Kidney (tissue), 14 donors: ENCODE data around the gene NLGN3. TPM values are rescaled to one million over a fixed set of nuclear protein-coding genes. Genes with fewer than 3 reads are reported as not detected.
A peak's percentile ranks its signal among the peaks of the same experiment; 100 is the strongest.

Source experiments
- DNase-seq, 5 donors: peaks; one replicate each; pipeline ENCODE4 v3.0.0-alpha.2; 2013 to 2020
- FAIRE-seq: peaks from 2 replicates; lab custom pipeline; 2012; peaks lifted over from hg19 to GRCh38; lab: Jason Lieb, UNC
- H3K27ac ChIP-seq, 2 donors: one replicate each; pipeline ENCODE4 v1.7.0; 2013; ENCODE audit warnings: low read depth in 2 of 2, low read length in 2 of 2, inconsistent platforms in 1 of 2
- H3K27me3 ChIP-seq: one replicate; pipeline ENCODE4 v1.7.1; 2013; ENCODE audit warnings: low read length, inconsistent platforms; ENCODE audit not compliant: control insufficient read depth, insufficient read depth
- H3K36me3 ChIP-seq, 3 donors: one replicate each; pipeline versions ENCODE4 v1.7.0 to v1.7.1; 2013; ENCODE audit warnings: low read length in 3 of 3, control low read depth in 1 of 3, inconsistent platforms in 1 of 3; ENCODE audit not compliant: insufficient read depth in 3 of 3, control insufficient read depth in 2 of 3
- H3K4me1 ChIP-seq, 3 donors: one replicate each; pipeline versions ENCODE4 v1.7.0 to v1.7.1; 2013; ENCODE audit warnings: low read length in 3 of 3, inconsistent platforms in 1 of 3, low read depth in 1 of 3; ENCODE audit not compliant: control insufficient read depth in 2 of 3, insufficient read depth in 2 of 3
- H3K4me3 ChIP-seq, 3 donors: one replicate each; pipeline versions ENCODE4 v1.7.0 to v1.8.1; 2013; ENCODE audit warnings: low read length in 3 of 3, control low read depth in 1 of 3, inconsistent platforms in 1 of 3
- H3K9ac ChIP-seq, 3 donors: one replicate each; pipeline versions ENCODE4 v1.7.0 to v1.7.1; 2013; ENCODE audit warnings: low read length in 3 of 3, control low read depth in 1 of 3, inconsistent platforms in 1 of 3
- H3K9me3 ChIP-seq, 3 donors: one replicate each; pipeline versions ENCODE4 v1.7.0 to v1.7.1; 2013; ENCODE audit warnings: low read length in 3 of 3, control low read depth in 1 of 3, inconsistent platforms in 1 of 3; ENCODE audit not compliant: control insufficient read depth in 2 of 3, insufficient read depth in 1 of 3
- intact Hi-C: fragments of 100-400 bp; cut with DNase I; formaldehyde crosslinking; loops from one replicate; pipeline ENCODE4 v1.11.1; 2022
- polyA plus RNA-seq: library from polyadenylated mRNA; stranded (reverse); fragments of 350-450 nt; fragmentation: Illumina TruSeq; extraction: RNeasy Lipid Tissue Mini Kit (QIAGEN cat#74804); gene quantifications from one replicate; pipeline ENCODE4 v1.2.3, GENCODE V29; 2014; ENCODE audit warnings: low read depth, low replicate concordance; ENCODE audit not compliant: insufficient read depth
- total RNA-seq: library from RNA; stranded (reverse); fragmentation: NEBNext Ultra II Directional; extraction: Animal tissue kit (Norgen Biotek cat#: 25700); gene quantifications from one replicate; pipeline ENCODE4 v1.2.1, GENCODE V29; 2021
- TF ChIP-seq, protein P1 (sequence below): IDR thresholded peaks from 3 replicates; pipeline ENCODE4 v1.5.1; 2012; ENCODE audit warnings: mild to moderate bottlenecking, moderate library complexity, borderline replicate concordance; ENCODE audit not compliant: insufficient read depth; ENCODE audit errors: extremely low read depth
- donor health status: control.
- donor health status: control.
- donor health status: control.
- donor health status: control.
- donor health status: control.
- donor health status: DM: yes; HTN: yes; CAD: no.
- donor health status: Normal renal cell carcinoma (clear cell type).

Gene NLGN3
- total and polyA plus RNA-seq, 2 donors from 2014 or later = 0.82 to 0.97 TPM

GRCh38 chrX:71195964-71196649 lies 51.5 kb downstream of the NLGN3 start:
- Histone ChIP-seq H3K36me3 (no peaks in the 10 kb centered on the region), H3K4me1 (no peaks in the 10 kb centered on the region), H3K27me3 (no peaks in the 10 kb centered on the region), H3K4me3 (no peak overlapping the region), H3K9ac (no peak overlapping the region), H3K9me3 (no peaks in the 10 kb centered on the region), H3K27ac (no peak overlapping the region)
- intact Hi-C loops = no loop called here
- DNase-seq = no peak
- TF ChIP-seq, protein P1, sequence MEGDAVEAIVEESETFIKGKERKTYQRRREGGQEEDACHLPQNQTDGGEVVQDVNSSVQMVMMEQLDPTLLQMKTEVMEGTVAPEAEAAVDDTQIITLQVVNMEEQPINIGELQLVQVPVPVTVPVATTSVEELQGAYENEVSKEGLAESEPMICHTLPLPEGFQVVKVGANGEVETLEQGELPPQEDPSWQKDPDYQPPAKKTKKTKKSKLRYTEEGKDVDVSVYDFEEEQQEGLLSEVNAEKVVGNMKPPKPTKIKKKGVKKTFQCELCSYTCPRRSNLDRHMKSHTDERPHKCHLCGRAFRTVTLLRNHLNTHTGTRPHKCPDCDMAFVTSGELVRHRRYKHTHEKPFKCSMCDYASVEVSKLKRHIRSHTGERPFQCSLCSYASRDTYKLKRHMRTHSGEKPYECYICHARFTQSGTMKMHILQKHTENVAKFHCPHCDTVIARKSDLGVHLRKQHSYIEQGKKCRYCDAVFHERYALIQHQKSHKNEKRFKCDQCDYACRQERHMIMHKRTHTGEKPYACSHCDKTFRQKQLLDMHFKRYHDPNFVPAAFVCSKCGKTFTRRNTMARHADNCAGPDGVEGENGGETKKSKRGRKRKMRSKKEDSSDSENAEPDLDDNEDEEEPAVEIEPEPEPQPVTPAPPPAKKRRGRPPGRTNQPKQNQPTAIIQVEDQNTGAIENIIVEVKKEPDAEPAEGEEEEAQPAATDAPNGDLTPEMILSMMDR = no peak
- FAIRE-seq = no peak

GRCh38 chrX:71198066-71198465 lies 53.4 kb downstream of the NLGN3 start:
- Histone ChIP-seq H3K9ac (no peak overlapping the region), H3K9me3 (no peaks in the 10 kb centered on the region), H3K4me3 (no peak overlapping the region), H3K27ac (no peak overlapping the region), H3K4me1 (no peaks in the 10 kb centered on the region), H3K36me3 (no peaks in the 10 kb centered on the region), H3K27me3 (no peaks in the 10 kb centered on the region)
- TF ChIP-seq, protein P1 = no peak
- no peak for FAIRE-seq
- intact Hi-C loops = no loop called here
- DNase-seq = no peak

DNA sequence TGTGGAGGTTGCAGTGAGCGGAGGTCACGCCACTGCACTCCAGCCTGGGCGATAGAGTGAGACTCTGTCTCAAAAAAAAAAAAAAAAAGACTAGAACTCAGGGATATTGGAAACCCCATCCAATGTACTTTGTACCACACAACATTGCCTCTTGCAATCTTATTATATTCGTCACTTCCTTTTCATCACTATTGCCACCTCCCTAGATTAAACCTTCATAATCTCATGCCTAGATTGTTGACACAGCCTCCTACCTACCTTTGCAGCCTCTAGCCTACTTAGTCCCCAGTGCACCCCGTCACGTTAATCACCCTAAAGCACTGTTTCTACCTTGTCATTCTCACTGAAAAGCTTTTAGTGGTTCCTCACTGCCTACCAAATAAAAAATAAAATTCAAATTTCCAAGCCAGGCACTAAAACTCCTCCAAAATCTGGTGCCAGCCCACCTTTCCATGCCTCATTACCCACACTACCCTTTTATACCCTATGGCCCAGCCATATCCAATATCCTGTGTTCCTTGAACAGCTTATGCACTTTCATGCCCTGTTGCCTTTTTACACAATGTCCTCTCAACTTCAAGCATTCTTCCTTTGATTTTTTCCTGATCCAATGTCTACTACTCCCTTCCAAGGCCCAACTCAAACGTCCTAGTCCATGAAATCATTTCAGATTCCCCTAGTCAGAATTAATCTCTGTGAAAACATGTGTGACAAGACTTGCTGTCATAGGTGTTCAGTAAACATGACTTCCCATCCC lies 54.8 kb downstream of the NLGN3 start:
- H3K27me3 ChIP-seq = no peaks in the 10 kb centered on the region
- intact Hi-C loops = no loop called here
- FAIRE-seq = no peak
- peak in 2 of 5 donors; percentile 52 to 63 for DNase-seq
- no peak overlapping the region for H3K4me3 ChIP-seq
- TF ChIP-seq, protein P1 = no peak
- no peaks in the 10 kb centered on the region for H3K9me3 ChIP-seq
- H3K36me3 ChIP-seq = no peaks in the 10 kb centered on the region
- no peaks in the 10 kb centered on the region for H3K4me1 ChIP-seq
- no peak overlapping the region for H3K9ac ChIP-seq
- no peak overlapping the region for H3K27ac ChIP-seq
